ENCODE data around the gene PPP2R2B.

The PPP2R2B gene

GRCh38 chr5:146821732-146822131 is 56.8 kb downstream of the PPP2R2B start:
- DNase-seq: no peak

- DNase-seq: no peak
These were observed 57.6 kb downstream of the PPP2R2B start for GRCh38 chr5:146820987-146821386.

DNA sequence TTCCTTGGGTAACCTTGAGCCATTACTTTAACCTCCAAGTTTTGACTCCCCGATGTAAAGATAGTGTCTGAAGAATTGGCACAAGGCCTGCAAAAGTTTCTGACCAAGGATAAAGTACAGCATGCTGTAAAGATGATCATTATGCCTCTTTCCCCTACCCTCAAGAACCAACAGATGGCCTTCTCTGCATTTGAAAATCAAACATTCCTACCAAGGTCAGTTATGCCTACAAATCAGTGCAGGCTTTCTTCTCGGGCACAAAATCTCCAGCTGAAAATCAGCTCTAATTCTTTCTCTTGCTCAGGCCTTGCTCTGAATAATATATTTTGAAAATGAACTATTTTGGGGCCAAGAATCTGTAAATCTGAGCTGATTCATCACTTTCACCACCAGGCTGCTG is 59.7 kb downstream of the PPP2R2B start:
- no peak for DNase-seq

DNA sequence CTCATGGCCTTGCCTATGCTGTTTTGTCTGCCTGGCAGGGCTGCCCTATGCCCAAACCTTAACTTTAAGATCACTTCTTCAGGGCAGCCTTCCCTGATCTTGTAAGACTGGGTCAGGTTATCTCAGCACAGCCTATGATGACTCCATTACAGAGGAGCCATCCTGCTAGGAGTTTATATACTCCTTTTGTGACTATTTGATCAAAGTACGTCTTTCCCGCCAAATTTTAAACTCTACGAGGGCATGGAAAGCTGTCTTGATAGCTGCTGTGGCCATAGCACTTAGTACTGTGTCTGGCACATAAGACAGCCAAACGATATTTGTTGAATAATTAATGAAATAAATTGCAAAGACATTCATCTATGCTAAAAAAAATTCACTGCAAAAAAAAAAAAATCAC is 60.6 kb downstream of the PPP2R2B start:
- no peak for DNase-seq

GRCh38 chr5:146816775-146817387 is 61.7 kb downstream of the PPP2R2B start:
- no peak for DNase-seq

GRCh38 chr5:146815411-146815810 is 63.1 kb downstream of the PPP2R2B start:
- no peak for DNase-seq

DNA sequence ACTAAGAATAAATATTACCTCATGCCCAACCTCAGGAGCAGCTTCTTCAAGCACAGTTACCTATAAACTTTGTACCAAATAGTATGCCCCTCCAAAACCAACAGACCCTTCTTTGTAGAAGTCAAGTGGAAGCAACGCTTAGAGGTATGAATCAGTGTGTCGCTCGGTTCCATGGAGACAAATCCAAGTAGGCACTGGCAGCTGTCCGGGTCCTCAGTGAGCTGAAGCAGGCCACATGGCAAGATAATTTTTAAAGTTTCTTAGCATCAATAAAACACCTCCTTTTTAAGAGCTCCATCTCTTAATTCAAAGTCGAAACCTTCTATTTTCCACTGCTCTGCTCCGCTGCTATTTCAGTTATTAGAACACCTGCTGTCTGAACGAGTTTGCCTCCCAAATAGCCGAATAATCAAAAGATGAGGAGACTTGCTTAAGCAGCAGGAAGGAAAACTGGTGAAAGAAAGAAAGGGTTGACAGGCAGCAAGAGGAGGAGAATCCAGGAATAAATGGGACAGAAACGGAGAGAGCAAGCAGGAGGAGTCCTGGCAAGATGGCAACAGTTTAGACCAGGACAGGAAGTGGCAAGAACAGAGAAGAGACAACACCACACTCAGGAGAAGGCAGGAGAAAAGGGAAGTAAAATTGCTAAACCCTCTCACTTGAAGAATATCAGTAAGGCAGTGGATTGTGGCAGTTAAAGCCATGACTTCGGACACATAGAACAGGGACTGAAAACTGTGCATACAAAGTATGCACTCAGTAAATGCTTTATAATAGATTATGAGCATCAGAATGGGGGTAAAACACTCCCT is 65.0 kb downstream of the PPP2R2B start:
- DNase-seq: no peak

DNA sequence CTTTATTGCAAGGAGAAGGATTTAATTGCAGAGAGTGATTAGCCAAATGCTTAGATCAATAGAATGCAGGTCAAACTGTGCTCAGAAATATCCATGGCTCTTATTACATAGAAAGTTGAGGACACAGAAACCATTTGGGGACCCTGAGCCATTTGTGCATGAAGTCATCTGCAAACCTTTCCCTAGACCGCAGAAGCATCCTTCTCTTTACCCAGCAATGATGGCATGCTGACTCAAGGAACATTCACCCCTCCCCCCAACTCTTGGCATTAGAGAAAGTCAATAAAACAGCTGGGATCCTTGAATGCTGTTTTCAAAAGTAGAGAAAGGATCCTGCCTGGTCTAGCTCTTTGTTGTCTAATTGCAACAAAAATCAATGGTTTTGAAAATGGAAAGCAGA is 73.5 kb downstream of the PPP2R2B start:
- DNase-seq: no peak

GRCh38 chr5:146802945-146803522 is 75.5 kb downstream of the PPP2R2B start:
- DNase-seq: no peak

DNA sequence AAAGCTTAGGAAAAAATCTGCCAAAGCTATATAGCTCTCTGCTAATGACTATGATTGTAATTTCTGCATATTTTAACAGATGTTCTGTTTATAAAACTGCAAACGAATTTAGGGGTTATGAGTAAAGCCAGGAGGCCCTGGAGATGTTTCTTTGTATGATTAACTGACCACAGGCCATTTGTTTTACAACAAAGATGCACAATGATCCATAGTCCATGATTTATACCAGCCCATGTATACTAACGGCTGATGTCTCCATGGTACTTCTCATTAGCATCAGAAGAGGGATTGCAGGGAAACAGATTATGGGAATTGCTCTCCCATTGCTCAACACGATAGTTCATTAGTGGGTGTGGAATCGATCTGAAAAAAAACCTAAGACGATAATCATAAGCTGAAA is 78.9 kb downstream of the PPP2R2B start:
- no peak for DNase-seq

- DNase-seq: no peak
These were observed 79.3 kb downstream of the PPP2R2B start for GRCh38 chr5:146799231-146799630.

DNA sequence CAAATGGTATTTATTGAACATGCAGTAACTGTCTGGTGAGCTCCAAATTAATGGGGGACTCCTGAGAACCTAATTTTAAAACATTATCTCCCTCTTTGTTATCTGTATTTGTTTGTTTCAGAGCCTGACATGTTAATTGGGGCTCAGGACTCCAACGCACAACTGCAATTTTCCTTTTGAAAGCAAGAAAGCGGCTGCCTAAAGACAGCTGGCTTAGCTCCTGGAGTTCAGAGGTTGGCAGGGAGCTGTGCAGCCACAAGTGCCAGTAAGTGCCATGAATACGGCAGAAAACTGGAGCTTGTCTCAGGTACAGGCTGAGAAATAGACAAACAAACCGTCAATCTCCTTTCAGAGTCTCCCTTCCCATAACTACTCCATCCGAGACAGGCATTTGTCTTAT is 80.9 kb downstream of the PPP2R2B start:
- no peak for DNase-seq

GRCh38 chr5:146796911-146797310 is 81.6 kb downstream of the PPP2R2B start:
- no peak for DNase-seq

- no peak for DNase-seq
These were observed 82.4 kb downstream of the PPP2R2B start for GRCh38 chr5:146796144-146796543.

- DNase-seq: no peak
These were observed 84.1 kb downstream of the PPP2R2B start for GRCh38 chr5:146794326-146795029.

DNA sequence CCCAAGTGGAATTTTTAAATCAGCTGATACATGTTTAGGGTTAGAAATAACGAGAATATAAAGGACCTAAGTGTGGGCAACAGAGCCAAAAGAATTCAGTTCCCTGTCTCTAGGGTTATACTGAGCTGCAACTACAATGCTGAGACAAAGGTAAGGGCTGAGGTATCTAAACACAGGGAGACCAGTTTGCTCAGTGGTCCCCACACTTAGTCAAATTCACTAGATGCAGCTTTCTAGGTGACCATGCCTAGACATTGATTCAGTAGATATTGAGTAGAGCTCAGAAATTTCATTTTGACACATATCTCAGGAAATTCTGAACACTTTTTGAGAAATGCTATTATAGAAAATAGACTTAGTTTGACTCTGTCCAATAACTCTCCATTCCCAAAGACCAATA is 84.8 kb downstream of the PPP2R2B start:
- DNase-seq: no peak

- no peak for DNase-seq
These were observed 87.1 kb downstream of the PPP2R2B start for GRCh38 chr5:146791471-146791870.

DNA sequence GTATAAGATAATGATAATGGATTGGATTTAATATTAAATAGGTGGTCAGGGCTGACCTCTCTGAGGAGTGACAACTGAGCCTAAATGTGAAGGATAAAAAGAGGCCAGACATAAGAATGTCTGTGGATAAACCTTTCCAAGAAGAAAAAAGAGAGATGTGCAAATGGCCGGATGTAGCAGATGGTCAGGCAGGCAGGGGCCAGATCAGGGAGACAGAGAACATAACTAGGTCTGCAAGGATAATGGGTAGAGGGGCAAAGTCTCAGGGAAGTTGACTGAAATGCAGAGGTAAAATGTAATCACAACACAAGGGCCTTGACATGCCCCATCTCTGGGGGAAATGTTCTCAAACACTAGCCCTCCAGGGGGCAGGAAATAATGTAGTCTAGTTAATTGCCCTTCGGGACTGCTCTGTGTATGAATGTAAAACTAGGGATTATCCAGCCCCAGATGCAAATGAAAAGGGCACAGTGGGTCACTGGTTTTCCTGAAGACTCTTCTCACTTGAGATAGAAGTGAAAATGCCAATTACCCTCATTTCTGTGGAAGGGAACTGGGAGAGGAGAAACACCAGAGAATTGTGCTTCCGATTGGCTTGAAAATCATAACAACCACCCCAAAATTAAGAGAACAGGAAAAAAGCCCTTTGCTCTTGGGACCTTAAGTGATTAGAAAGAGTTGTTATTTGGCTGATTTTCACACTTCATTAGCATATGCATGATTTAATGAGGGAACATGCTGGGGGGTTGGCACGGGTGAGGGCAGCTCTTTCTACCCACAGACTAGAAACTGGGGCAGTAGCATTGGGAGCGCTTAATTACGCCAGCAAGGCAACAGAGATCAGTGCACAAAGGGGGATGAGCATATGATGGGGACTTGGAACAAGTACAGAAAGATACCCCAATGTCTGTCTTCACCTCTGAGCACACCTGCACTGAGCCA is 88.6 kb downstream of the PPP2R2B start:
- DNase-seq: no peak

DNA sequence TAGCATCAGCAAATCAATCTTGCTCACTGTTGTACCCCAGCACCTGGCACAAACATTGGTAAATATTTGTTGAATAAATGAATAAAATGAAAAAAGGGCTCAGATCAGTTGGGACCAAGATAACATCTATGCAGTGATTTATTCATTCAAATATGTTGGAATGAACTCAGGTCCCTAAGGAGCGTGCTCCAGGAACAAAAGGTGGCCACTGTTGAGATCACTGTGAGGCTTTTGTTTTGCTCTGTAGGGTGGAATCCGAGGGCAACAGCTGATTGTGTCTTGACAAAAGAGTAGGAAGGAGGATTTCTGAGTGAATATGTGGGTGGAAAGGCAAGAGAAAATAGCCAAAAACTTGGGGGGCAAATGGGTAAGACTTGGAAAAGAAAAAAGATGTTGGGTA is 89.7 kb downstream of the PPP2R2B start:
- DNase-seq: no peak

DNA sequence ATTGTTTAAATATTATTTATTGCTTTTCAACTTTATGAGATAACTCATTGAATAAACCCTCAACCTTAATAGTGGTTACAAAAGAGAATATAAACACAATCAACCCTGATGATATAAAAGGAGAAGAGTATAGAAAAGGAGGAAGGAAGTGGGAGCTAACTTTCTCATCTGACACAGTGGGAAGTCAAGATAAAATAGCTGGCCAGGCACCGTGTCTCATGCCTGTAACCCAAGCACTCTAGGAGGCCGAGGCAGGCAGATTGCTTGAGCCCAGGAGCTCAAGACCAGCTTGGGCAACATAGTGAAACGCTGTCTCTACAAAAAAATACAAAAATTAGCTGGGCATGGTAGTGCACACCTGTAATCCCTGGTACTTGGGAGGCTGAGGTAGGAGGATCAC is 93.5 kb downstream of the PPP2R2B start:
- DNase-seq: no peak

DNA sequence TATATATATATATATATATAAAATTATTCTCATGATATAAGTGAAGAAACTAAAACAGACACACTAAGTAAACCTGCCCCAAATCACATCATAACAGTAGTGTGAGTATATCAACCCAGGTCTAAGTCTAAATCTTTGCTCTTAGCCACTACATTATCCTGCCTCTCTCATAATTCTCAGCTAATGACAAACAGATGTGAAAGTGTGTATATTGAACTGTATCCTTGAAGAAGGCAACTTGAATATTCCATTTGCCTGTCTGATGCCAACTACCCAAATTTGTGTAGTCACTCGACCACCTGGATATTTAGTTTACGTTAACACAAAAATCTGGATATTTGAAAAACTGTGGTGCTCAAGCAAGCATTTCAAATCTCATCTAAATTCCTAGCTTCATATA is 97.4 kb downstream of the PPP2R2B start:
- DNase-seq: no peak

DNA sequence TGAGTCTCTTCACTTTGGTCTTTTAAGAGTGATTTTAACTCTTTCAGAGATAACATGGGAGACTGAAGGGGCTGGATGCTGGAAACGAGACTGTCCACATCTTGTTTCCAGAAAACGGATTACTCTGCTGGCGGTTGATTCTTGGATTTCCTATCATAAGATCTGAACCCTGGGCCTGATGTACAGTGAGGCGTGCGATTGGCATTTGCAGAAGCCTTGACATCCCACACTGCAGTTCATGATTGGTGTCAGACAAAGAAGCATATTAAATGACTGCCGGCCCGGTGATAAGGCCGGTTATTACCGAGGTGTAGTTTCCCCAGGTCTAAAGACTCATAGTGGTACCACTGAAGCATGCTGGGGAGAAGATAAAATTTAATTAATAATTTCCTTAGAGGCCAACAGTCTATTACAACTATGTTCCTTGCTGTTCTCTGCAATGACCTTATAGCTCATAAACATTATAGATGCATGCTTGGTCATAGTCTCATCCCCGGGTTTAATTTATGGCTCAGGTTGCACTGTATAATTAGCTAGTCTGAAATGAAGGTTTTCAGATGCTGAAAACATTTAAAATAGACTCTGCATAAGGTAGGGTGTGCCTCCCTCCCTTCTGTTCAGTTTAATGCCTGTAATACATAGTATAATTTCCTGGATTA is 99.2 kb downstream of the PPP2R2B start:
- no peak for DNase-seq
